ENCODE results near the gene SS18L1.

DNA sequence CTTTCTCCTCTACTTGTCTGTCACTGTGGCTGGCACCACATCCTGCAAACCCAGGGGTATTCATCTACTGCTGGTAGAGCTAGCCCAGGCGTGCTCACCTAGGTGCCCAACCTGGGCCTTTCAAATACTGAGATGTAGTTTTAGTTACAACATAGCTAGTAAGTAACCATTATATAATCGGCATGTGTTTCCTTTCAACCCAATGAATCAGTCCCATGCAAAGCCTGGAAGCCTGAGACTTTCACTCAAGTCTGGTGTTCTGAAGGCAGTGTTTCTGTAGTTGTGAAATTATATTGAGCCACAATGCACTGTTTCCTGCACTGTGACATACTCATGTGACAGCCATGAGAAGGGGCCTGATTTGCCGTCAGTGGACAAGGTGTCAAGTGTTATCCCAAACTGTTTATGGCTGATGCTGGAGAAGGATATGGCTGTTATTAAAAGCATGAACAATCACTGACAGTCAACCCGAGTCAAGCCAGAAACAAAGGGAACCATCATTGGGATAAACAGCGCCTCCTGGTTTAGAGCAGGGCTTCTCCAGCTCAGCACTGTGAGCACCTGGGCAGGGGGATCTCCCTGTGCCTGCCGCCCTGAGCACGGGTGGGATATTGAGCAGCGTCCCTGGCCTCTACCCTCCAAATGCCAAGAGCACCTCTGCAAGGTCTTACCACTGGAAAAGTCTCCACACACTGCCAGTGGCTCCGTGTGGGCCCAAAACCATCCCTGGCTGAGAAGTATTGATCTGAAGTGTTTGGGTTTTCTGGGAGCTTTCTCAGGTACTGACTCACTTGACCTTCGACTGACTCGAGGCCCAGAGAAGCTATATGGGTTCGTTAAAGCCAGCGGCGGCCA is 1.9 kb upstream of the SS18L1 start:
- TF ChIP-seq, protein P1, sequence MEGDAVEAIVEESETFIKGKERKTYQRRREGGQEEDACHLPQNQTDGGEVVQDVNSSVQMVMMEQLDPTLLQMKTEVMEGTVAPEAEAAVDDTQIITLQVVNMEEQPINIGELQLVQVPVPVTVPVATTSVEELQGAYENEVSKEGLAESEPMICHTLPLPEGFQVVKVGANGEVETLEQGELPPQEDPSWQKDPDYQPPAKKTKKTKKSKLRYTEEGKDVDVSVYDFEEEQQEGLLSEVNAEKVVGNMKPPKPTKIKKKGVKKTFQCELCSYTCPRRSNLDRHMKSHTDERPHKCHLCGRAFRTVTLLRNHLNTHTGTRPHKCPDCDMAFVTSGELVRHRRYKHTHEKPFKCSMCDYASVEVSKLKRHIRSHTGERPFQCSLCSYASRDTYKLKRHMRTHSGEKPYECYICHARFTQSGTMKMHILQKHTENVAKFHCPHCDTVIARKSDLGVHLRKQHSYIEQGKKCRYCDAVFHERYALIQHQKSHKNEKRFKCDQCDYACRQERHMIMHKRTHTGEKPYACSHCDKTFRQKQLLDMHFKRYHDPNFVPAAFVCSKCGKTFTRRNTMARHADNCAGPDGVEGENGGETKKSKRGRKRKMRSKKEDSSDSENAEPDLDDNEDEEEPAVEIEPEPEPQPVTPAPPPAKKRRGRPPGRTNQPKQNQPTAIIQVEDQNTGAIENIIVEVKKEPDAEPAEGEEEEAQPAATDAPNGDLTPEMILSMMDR (conservative IDR thresholded peaks at IDR 0.05; ENCODE audit: low read depth, low read length) = peak; percentile 55
- TF ChIP-seq EZH2 (IDR thresholded peaks at IDR 0.05; ENCODE audit: borderline replicate concordance, low read depth, low read length, poor library complexity, severe bottlenecking) = no peak

Measured in A673 (cell line).